Hepatocyte (in vitro differentiated cells): ENCODE measurements around the gene SMIM17. TPM values are rescaled to one million over a fixed set of nuclear protein-coding genes. Genes with fewer than 3 reads are reported as not detected.

Experiments used
- DNase-seq: peaks from one replicate; pipeline ENCODE4 v3.0.0-alpha.2; 2016; ENCODE audit warnings: low spot score
- H2AFZ ChIP-seq: fragments of 200-600 bp; sonication (generic); 2 replicates; pipeline ENCODE4 v1.6.0; 2016; ENCODE audit warnings: antibody characterized with exemption, mild to moderate bottlenecking
- H3K27ac ChIP-seq: fragments of 200-600 bp; sonication (generic); 2 replicates; pipeline ENCODE4 v1.5.1; 2016; ENCODE audit warnings: mild to moderate bottlenecking
- H3K27me3 ChIP-seq: fragments of 200-600 bp; sonication (generic); 2 replicates; pipeline ENCODE4 v1.6.1; 2016
- H3K36me3 ChIP-seq: fragments of 200-600 bp; sonication (generic); replicated peaks from 2 replicates; pipeline ENCODE4 v1.5.1; 2016; ENCODE audit warnings: low read depth; ENCODE audit not compliant: insufficient read depth
- H3K4me1 ChIP-seq: fragments of 200-600 bp; sonication (generic); 2 replicates; pipeline ENCODE4 v1.5.1; 2016; ENCODE audit warnings: mild to moderate bottlenecking, moderate library complexity; ENCODE audit not compliant: insufficient read depth
- H3K4me2 ChIP-seq: fragments of 200-600 bp; sonication (generic); 2 replicates; pipeline ENCODE4 v1.6.0; 2016
- H3K4me3 ChIP-seq: fragments of 200-600 bp; sonication (generic); 2 replicates; pipeline ENCODE4 v1.5.1; 2016; ENCODE audit warnings: mild to moderate bottlenecking
- H3K79me2 ChIP-seq: fragments of 200-600 bp; sonication (generic); 2 replicates; pipeline ENCODE4 v1.6.0; 2017; ENCODE audit warnings: mild to moderate bottlenecking
- H3K9me2 ChIP-seq: fragments of 200-600 bp; sonication (generic); replicated peaks from 2 replicates; pipeline ENCODE4 v1.6.0; 2017; ENCODE audit warnings: mild to moderate bottlenecking; ENCODE audit not compliant: insufficient read depth
- H3K9me3 ChIP-seq: fragments of 200-600 bp; sonication (generic); 2 replicates; pipeline ENCODE4 v1.5.1; 2016; ENCODE audit warnings: low read depth, mild to moderate bottlenecking
- H4K20me1 ChIP-seq: fragments of 200-600 bp; sonication (generic); 2 replicates; pipeline ENCODE4 v1.6.0; 2016; ENCODE audit warnings: mild to moderate bottlenecking; ENCODE audit not compliant: insufficient read depth, poor library complexity, severe bottlenecking
- CTCF ChIP-seq: fragments of 200-600 bp; sonication (generic); IDR thresholded peaks from 2 replicates; pipeline ENCODE4 v1.5.1; 2016; ENCODE audit warnings: antibody characterized with exemption, mild to moderate bottlenecking; ENCODE audit not compliant: poor library complexity
- EZH2 ChIP-seq: fragments of 200-600 bp; sonication (generic); IDR thresholded peaks from 2 replicates; pipeline ENCODE4 v1.6.1; 2016; ENCODE audit warnings: antibody characterized with exemption, mild to moderate bottlenecking, borderline replicate concordance
- EZH2phosphoT487 ChIP-seq: fragments of 200-600 bp; sonication (generic); IDR thresholded peaks from one replicate; pipeline ENCODE4 v1.6.1; 2018; ENCODE audit warnings: antibody characterized with exemption, mild to moderate bottlenecking, low read depth, moderate library complexity; ENCODE audit not compliant: unreplicated experiment, severe bottlenecking
- WGBS: methylation state at CpG from one replicate; pipeline ENCODE4 v1.1.6; 2016; ENCODE audit warnings: low lambda C conversion rate; ENCODE audit errors: missing lambda C conversion rate; 5-methylcytosine and 5-hydroxymethylcytosine counted together
- polyA plus RNA-seq: library from polyadenylated mRNA; unstranded; fragments of >200 nt; fragmentation: Nextera tagmentation; extraction: Ambion mirVana; gene quantifications from 2 replicates; pipeline ENCODE4 v1.2.1, GENCODE V29; 2016
- total RNA-seq: library from RNA; depleted of rRNA; stranded (reverse); fragments of >200 nt; gene quantifications from 2 replicates; pipeline ENCODE4 v1.2.3, GENCODE V29; 2014

The SMIM17 gene
- total and polyA plus RNA-seq, 2 experiments from 2014 or later: 0.45 TPM; not detected in 1

- no peak for DNase-seq
- H2AFZ ChIP-seq: no peak overlapping the region
- H3K4me3 ChIP-seq: no peak overlapping the region
- H3K9me3 ChIP-seq: peaks cover 3% of the 10 kb centered on the region
- H3K27ac ChIP-seq: no peak overlapping the region
- H3K9me2 ChIP-seq: no peaks in the 10 kb centered on the region
- H3K4me2 ChIP-seq: no peak overlapping the region
- H3K4me1 ChIP-seq: no peaks in the 10 kb centered on the region
- WGBS: 95% methylated on average over 40 of the region's 43 CpGs
- no peaks in the 10 kb centered on the region for H3K79me2 ChIP-seq
- H4K20me1 ChIP-seq: no peaks in the 10 kb centered on the region
- TF ChIP-seq CTCF: no peak
- TF ChIP-seq EZH2: no peak
- no peak for TF ChIP-seq EZH2phosphoT487
- no peaks in the 10 kb centered on the region for H3K27me3 ChIP-seq
- no peaks in the 10 kb centered on the region for H3K36me3 ChIP-seq
Observed at GRCh38 chr19:56664511-56664910, 21.6 kb downstream of the SMIM17 start.

GRCh38 chr19:56667311-56667870 is 24.4 kb downstream of the SMIM17 start:
- Histone ChIP-seq H3K4me3 (no peak overlapping the region), H3K36me3 (no peaks in the 10 kb centered on the region), H3K4me1 (no peaks in the 10 kb centered on the region), H4K20me1 (no peaks in the 10 kb centered on the region), H3K27me3 (no peaks in the 10 kb centered on the region), H3K4me2 (no peak overlapping the region), H3K27ac (no peak overlapping the region), H3K9me2 (no peaks in the 10 kb centered on the region), H2AFZ (no peak overlapping the region), H3K79me2 (no peaks in the 10 kb centered on the region), H3K9me3 (peaks cover 3% of the 10 kb centered on the region)
- WGBS: 71% methylated on average over 6 of the region's 6 CpGs
- DNase-seq: no peak
- TF ChIP-seq EZH2phosphoT487 (no peak), EZH2 (no peak), CTCF (no peak)

GRCh38 chr19:56668676-56669075 is 25.7 kb downstream of the SMIM17 start:
- WGBS: 70% methylated on average over 9 of the region's 9 CpGs
- Histone ChIP-seq H3K27me3 (no peaks in the 10 kb centered on the region), H3K9me3 (no peaks in the 10 kb centered on the region), H3K4me1 (no peaks in the 10 kb centered on the region), H3K4me2 (no peak overlapping the region), H3K36me3 (no peaks in the 10 kb centered on the region), H3K4me3 (no peak overlapping the region), H3K79me2 (no peaks in the 10 kb centered on the region), H3K27ac (no peak overlapping the region), H2AFZ (no peak overlapping the region), H4K20me1 (no peaks in the 10 kb centered on the region), H3K9me2 (no peaks in the 10 kb centered on the region)
- DNase-seq: no peak
- TF ChIP-seq CTCF (no peak), EZH2 (no peak)
